CD4-positive, alpha-beta T cell treated with Interleukin-2 at 100 ng/mL for 4 hours (primary cell): ENCODE data around the gene SESTD1.
A peak's percentile ranks its signal among the peaks of the same experiment; 100 is the strongest.

Source experiments
- DNase-seq: peaks from one replicate; pipeline ENCODE4 v3.0.0-alpha.2; 2020; ENCODE audit warnings: low spot score

SESTD1 gene

GRCh38 chr2:179184610-179185009 lies 80.0 kb downstream of the SESTD1 start:
- DNase-seq = no peak

DNA sequence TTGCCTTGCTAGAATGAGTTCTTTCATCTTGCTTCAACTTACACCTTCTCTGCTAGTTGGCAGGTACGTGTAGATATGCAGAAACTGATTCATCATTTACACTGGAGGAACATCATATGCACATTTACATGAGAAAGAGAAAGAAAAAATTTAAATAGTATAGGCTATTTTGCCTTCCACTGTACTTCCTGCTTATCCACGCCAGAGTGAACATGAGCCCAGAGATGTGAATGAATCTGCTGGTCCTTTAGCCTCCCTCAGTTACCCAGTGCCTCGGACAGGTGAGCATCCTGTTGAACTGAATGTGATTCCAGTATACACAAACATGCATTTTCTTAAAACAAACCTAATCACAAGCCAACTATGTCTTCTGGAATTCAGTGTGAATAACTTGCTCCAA lies 83.6 kb downstream of the SESTD1 start:
- DNase-seq = no peak

- DNase-seq = no peak
Observed at GRCh38 chr2:179180242-179180641, 84.4 kb downstream of the SESTD1 start.

- DNase-seq = no peak
Observed at GRCh38 chr2:179179719-179180118, 84.9 kb downstream of the SESTD1 start.

- no peak for DNase-seq
Observed at GRCh38 chr2:179177694-179178093, 86.9 kb downstream of the SESTD1 start.

GRCh38 chr2:179174240-179174639 lies 90.4 kb downstream of the SESTD1 start:
- DNase-seq = no peak

DNA sequence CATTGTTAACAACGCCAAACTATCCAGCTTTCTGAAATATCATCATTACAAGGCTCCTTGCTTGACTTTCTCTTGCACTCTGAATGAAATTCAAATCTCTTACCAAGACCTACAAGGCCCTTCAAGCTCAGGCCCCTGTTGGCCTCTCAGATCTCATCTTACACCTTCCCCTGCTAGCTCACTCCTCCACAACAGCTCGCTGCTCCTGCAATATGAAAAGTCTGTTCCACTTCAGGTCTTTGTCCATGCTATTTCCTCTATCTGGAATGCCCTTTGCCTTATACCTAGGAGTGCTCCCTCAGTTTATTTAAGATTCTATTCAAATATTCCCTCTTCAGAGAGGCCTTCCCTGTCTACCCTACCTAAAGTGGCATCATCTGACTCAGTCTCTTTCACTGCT lies 91.7 kb downstream of the SESTD1 start:
- no peak for DNase-seq

DNA sequence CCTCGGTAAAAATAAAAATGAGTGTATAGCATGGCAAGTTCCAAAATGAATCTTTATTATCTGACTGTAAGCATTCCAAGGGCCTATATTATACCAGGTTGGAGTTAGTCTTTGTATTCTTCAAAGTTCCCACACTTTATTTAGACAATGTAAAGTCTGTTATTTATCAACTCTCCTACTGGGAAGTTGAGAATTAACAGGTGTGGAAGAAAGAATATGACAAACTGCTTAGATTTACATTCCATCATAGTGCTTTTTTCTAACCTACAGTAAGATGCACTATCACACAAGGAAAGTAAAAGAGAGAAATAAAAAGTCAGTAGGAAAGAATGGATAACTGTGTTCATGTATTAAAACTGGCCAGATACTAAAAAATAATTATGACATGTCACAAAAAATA lies 93.3 kb downstream of the SESTD1 start:
- no peak for DNase-seq

GRCh38 chr2:179170901-179171300 lies 93.7 kb downstream of the SESTD1 start:
- DNase-seq = no peak

DNA sequence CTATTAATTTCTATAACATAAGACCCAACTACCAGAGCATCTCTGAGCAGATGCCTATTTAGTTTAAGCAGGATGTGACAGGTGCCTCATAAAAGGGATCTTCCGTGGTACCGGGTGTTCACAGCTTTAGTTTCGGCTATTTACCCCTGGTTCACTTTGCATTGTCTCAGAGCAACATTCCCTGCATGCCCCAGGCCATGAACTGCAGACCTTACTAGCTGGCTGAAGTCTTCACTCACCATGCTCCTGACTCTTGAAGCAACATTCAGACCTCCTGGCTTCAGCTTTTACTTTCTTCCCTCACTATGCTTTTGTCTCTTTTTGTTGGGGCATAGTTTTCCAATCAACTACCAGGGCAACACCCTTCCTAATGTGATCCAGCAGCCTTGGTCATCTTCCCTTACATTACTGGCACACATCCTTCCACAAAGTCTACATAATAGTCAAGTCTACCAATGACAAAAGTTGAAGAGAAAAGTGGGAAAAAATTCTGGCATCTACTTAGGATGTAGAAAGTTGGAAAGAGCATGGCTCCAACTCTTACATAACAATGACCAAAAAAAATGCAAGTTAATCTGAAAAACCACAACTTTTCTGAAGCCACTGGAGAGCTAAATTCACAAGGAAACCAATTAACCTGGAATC lies 99.2 kb downstream of the SESTD1 start:
- no peak for DNase-seq

GRCh38 chr2:179141206-179141605 lies 123.4 kb downstream of the SESTD1 start:
- no peak for DNase-seq

DNA sequence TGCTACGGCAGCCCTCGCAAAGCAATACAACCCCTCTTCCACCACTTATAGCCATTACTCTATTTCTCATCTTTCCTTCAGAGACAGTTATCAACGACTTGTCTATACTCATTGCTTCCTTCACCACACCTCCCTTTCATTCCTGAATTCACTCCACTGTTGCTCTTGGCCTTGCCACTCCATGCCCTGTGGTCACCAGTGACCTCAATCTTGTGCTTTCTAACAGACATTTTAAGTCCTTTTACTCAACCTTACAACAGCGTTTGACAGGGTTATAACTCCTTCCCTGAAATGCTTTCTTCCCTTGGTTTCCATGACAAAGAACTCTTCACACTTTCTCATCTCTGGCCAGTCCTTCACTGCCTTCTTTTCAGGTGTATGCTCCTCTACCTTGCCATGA lies 124.1 kb downstream of the SESTD1 start:
- no peak for DNase-seq

DNA sequence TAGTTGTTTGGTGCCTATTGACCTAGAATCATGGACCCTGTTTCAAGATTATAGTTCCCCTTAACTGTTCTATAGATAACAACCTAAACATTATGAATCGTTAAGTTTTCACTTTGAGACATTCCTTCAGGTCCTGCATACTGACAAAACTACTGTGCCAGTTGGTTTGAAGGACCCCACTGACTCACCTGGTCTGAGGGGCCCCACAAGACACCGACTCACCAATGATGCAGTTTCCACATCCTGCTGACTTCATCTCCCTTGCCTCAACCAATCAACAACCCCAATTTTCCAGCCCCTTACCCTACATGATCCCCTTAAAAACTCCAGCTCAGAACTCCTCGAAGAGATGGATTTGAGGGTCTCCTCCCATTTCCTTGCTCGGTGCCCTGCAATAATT lies 125.1 kb downstream of the SESTD1 start:
- no peak for DNase-seq

DNA sequence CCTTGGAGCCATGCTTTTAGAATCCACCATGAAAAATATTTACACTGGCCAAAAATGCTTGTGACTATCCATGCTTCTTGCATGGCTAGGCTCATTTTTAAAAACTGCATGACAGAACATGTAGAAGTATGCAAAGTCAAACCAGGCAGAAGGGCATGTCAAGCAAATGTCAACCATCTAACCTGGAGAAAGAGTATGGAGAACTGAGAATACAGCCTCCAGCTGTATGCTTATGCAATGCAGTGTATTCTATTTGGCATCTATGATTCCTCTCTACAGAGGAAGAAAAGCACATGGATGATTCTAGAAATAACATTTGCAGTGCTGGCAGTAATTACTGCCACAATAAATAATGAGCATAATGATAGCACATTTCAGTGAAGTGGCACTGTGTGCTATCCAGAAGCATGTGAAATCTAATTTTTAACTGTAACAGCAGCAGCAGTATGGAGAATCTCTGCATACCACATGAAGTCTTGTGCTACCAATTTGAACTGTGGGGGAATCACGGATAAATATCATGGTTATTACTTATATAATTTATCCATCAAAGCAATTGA lies 127.4 kb downstream of the SESTD1 start:
- no peak for DNase-seq

DNA sequence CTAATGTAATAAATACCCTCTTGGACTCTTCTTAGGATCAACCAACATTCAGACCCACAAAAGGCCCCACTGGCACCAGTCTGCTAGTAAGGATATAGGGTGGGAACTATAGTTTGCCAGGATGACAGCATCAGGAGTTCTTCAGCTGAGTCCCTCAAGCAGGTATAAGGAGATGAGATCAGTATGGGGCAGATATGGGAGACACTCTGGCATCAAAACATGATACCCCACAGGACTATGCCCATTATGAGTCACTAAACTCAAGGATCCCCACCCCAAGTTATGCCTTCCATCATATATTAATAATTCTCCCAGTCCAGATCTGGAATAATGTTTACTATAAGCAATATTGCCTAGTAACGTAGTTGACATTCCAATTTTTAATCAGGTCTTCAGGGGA lies 131.6 kb downstream of the SESTD1 start:
- DNase-seq = no peak

DNA sequence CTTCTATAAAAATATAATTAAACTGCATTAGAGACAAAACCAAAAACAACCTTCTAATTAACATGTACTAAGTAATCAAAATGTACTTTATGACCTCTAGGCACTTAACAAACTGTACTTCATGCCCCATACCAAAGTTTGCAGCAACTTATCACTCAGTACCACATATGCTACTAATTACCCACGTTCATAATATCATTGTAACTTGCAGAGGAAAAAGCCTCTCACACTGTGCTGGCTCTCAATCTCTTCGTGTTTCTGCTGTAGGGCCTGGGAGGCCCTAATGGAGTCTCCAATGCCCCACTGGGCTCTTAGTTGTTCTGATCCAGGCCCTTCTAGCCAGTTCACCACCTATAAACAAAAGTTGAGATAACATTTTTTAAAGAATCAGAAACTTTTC lies 132.6 kb downstream of the SESTD1 start:
- DNase-seq = no peak

DNA sequence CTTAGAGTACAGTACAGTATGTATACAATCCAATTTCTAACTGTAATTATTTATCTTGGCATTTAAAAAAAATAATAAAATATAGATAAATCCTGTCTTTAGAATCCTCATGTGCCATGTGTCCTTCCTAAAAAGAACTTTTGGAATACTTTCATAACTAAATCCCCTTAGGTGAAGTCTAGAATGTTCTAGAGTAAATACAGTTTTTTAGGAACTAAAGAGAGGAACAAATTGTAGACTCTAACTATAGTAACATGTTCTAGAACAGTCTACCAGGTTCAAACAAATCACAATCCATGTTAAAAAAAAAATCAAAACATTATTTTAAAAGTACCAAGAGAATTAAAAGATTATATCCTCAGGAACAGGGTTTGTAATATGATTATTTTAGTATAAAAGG lies 134.1 kb downstream of the SESTD1 start:
- no peak for DNase-seq

DNA sequence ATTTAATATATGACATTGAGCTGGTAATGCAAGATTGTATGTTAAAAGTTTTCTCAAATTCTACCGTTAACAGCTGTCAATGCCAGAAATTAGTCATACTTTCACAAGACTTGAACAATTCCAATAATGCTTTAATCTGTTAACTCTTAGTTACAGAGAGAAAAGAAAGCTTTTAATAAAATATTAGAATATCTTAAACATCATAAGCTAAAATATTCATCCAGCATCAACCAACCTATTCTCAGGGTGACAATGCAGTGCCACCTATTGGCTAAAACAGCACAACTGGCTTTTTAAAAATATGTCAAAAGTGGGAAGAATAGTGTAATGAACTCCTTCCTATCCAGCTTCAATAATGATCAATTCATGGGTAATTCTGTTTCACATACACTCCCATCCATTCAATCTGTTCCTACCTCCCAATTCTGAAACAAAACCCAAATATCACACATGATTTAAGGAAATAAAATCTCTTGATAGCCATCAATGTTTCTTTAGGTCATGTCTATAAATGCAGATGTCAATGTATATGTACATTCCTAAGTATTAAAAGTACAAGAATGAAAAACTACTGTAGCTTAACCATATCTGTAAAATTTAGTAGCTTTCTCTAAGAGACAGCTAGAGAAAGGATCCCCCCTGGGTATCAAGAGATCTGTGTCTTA lies 134.9 kb downstream of the SESTD1 start:
- DNase-seq = peak; percentile 23

GRCh38 chr2:179125404-179125803 lies 139.2 kb downstream of the SESTD1 start:
- no peak for DNase-seq

DNA sequence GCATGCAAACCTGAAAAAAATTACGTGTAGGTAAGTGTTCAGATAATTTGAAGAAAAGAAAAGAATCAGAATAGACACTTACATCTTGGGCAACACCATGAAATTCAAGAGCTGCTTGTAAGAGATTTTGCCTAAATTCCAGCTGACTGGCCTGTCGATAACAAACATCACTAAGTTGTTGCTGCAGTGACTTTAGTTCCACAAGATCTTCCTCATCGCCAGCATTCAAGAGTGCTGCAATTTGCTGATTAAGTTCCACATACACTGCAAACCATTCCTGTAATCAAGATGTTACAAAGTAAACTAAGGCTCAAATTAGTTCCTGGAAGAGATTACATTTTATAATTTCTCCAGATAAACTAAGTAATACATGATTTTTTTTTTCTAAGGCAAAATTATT lies 140.3 kb downstream of the SESTD1 start:
- DNase-seq = no peak

DNA sequence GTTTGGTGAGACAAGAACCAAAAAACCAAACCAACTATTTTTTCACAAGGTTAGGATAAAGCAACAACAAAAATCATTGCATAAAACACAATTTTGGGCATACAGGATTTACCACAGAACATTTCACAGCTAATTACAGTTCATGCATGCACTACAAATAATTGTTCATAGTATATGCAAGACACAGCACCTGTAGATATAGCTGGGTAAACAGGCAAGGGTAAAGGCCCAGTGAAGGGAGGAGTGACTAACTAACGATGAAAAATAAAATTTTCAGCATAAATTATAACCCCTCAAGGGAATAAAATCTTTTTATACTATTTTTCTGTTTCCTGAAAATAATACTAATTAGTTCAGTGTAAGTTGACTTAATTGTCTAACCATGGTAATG lies 141.4 kb downstream of the SESTD1 start:
- DNase-seq = no peak

- DNase-seq = no peak
Observed at GRCh38 chr2:179107737-179108136, 156.9 kb downstream of the SESTD1 start.

- DNase-seq = peak; percentile 15
Observed at GRCh38 chr2:179106676-179107428, 157.8 kb downstream of the SESTD1 start.
